OCI-LY1 (cell line): ENCODE results near the gene OTOR.

Experiments
- H2AFZ ChIP-seq: fragments of 200-600 bp; sonication (generic), shearing (Covaris generic); 2 replicates; pipeline ENCODE4 v1.6.0; 2014; ENCODE audit warnings: antibody characterized with exemption, mild to moderate bottlenecking, low read length
- H3F3A ChIP-seq: fragments of 200-600 bp; sonication (generic), shearing (Covaris generic); 2 replicates; pipeline ENCODE4 v1.6.0; 2014; ENCODE audit warnings: mild to moderate bottlenecking, antibody characterized with exemption, low read length, moderate library complexity; ENCODE audit not compliant: insufficient read depth
- H3K27ac ChIP-seq: fragments of 200-600 bp; sonication (generic); 2 replicates; pipeline ENCODE4 v1.5.1; 2014; ENCODE audit warnings: low read length, mixed run types, mild to moderate bottlenecking, low read depth; ENCODE audit not compliant: poor library complexity, severe bottlenecking
- H3K27me3 ChIP-seq: fragments of 200-600 bp; sonication (generic); 2 replicates; pipeline ENCODE4 v1.6.0; 2014; ENCODE audit warnings: antibody characterized with exemption, mild to moderate bottlenecking, low read length, moderate library complexity; ENCODE audit not compliant: insufficient read depth
- H3K36me3 ChIP-seq: fragments of 200-600 bp; sonication (generic); 2 replicates; pipeline ENCODE4 v1.6.1; 2014; ENCODE audit warnings: mild to moderate bottlenecking, antibody characterized with exemption, low read length, moderate library complexity, mixed read lengths; ENCODE audit not compliant: insufficient read depth
- H3K4me1 ChIP-seq: fragments of 200-600 bp; sonication (generic); 2 replicates; pipeline ENCODE4 v1.5.1; 2014; ENCODE audit warnings: mild to moderate bottlenecking, low read length, moderate library complexity; ENCODE audit not compliant: insufficient read depth, severe bottlenecking
- H3K4me2 ChIP-seq: fragments of 200-600 bp; sonication (generic), shearing (Covaris generic); 2 replicates; pipeline ENCODE4 v1.6.1; 2014; ENCODE audit warnings: low read length
- H3K4me3 ChIP-seq: fragments of 200-600 bp; sonication (generic); 2 replicates; pipeline ENCODE4 v1.5.1; 2014; ENCODE audit warnings: low read length, low read depth, mild to moderate bottlenecking, mixed read lengths; ENCODE audit not compliant: poor library complexity, severe bottlenecking
- H3K79me2 ChIP-seq: fragments of 200-600 bp; shearing (Covaris generic); 2 replicates; pipeline ENCODE4 v1.6.1; 2016; ENCODE audit warnings: mixed run types, low read length, mixed read lengths; ENCODE audit not compliant: insufficient read depth
- H3K9ac ChIP-seq: fragments of 200-600 bp; sonication (generic), shearing (Covaris generic); 2 replicates; pipeline ENCODE4 v1.6.1; 2014; ENCODE audit warnings: mild to moderate bottlenecking, low read length, mixed read lengths
- H3K9me2 ChIP-seq: fragments of 200-600 bp; sonication (generic), shearing (Covaris generic); 2 replicates; pipeline ENCODE4 v1.6.1; 2014; ENCODE audit warnings: low read depth, mild to moderate bottlenecking, low read length, mixed read lengths
- H3K9me3 ChIP-seq: fragments of 200-600 bp; shearing (Covaris generic); 2 replicates; pipeline ENCODE4 v1.6.1; 2014; ENCODE audit warnings: low read length, mixed read lengths
- H4K20me1 ChIP-seq: fragments of 200-600 bp; sonication (generic), shearing (Covaris generic); 2 replicates; pipeline ENCODE4 v1.6.0; 2016; ENCODE audit warnings: mild to moderate bottlenecking, low read length; ENCODE audit not compliant: insufficient read depth
- EZH2 ChIP-seq: fragments of 200-600 bp; sonication (generic), shearing (Covaris generic); IDR thresholded peaks from 2 replicates; pipeline ENCODE4 v1.8.0; 2017; ENCODE audit warnings: borderline replicate concordance, mixed run types, mild to moderate bottlenecking, antibody characterized with exemption, low read length, moderate library complexity, mixed read lengths
- TF ChIP-seq, protein P1 (sequence below): fragments of 200-600 bp; sonication (generic), shearing (Covaris generic); IDR thresholded peaks from 2 replicates; pipeline ENCODE4 v1.5.1; 2017; ENCODE audit warnings: mild to moderate bottlenecking, antibody characterized with exemption, low read length, moderate library complexity, mixed read lengths

The OTOR gene, protein sequence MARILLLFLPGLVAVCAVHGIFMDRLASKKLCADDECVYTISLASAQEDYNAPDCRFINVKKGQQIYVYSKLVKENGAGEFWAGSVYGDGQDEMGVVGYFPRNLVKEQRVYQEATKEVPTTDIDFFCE

DNA sequence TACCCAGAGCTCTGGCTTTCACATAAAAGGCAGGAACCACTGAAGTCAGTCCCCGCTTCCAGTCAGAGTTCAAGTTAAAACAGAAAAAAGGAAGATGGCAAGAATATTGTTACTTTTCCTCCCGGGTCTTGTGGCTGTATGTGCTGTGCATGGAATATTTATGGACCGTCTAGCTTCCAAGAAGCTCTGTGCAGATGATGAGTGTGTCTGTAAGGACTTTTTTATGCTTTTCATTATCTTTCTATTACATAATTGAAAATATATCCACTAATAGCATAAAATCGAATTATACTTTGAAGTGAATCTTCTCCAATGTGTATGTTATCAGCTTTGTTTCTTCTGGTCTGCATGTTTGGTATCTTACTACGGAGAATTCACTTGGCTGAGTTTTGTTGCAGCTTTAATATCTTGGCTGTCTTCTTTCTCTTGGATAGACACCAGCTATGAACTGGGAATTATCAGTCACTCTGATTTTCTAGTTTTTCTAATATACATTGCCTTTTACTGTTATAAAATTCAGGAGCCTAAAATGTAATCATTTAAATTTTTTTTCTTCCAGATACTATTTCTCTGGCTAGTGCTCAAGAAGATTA, at the start of gene OTOR:
Gene OTOR (plus strand): TSS at position 51 of the 593 bp plus-strand sequence. CDS start 44 bp downstream, at position 95.
- TF ChIP-seq, protein P1, sequence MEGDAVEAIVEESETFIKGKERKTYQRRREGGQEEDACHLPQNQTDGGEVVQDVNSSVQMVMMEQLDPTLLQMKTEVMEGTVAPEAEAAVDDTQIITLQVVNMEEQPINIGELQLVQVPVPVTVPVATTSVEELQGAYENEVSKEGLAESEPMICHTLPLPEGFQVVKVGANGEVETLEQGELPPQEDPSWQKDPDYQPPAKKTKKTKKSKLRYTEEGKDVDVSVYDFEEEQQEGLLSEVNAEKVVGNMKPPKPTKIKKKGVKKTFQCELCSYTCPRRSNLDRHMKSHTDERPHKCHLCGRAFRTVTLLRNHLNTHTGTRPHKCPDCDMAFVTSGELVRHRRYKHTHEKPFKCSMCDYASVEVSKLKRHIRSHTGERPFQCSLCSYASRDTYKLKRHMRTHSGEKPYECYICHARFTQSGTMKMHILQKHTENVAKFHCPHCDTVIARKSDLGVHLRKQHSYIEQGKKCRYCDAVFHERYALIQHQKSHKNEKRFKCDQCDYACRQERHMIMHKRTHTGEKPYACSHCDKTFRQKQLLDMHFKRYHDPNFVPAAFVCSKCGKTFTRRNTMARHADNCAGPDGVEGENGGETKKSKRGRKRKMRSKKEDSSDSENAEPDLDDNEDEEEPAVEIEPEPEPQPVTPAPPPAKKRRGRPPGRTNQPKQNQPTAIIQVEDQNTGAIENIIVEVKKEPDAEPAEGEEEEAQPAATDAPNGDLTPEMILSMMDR = no peak
- TF ChIP-seq EZH2 = no peak
- no peak within 1 kb of the TSS for H2AFZ ChIP-seq
- no peak within 1 kb of the TSS for H3K4me3 ChIP-seq

DNA sequence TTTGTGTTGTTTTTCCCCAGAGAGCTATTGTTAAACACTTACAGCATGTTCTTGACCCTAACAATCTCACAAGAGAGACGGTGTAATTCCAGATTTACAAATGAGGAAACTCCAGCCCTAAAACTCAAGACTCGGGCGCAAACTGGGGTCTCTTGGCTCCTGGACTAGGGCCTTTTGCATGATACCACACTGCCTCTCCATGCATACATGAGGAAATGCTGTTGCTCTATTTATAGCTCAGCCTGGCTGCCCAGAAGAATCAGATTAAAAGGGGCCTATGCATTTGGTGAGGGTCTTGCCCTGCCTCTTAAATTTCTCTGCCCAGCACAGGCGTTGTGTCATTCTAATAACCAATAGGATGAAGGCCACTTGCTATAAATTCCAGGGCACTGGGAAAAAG, 48.9 kb upstream of the OTOR start:
- H3K9me3 ChIP-seq = no peaks in the 10 kb centered on the region
- H3K9me2 ChIP-seq = no peaks in the 10 kb centered on the region
- H3K36me3 ChIP-seq = no peaks in the 10 kb centered on the region
- no peaks in the 10 kb centered on the region for H3F3A ChIP-seq
- no peak overlapping the region for H2AFZ ChIP-seq
- H3K4me1 ChIP-seq = no peaks in the 10 kb centered on the region
- no peaks in the 10 kb centered on the region for H4K20me1 ChIP-seq
- no peak overlapping the region for H3K27ac ChIP-seq
- H3K9ac ChIP-seq = no peak overlapping the region
- no peaks in the 10 kb centered on the region for H3K79me2 ChIP-seq
- no peak overlapping the region for H3K4me2 ChIP-seq
- no peak for TF ChIP-seq EZH2
- TF ChIP-seq, protein P1 = no peak
- H3K4me3 ChIP-seq = no peak overlapping the region
- no peaks in the 10 kb centered on the region for H3K27me3 ChIP-seq

More for the DNA sequence above, at the start of gene OTOR:
- Histone ChIP-seq H3K9ac (no peak within 1 kb of the TSS), H3K4me2 (no peak within 1 kb of the TSS), H4K20me1 (no peaks in the 10 kb centered on the region), H3K9me3 (no peaks in the 10 kb centered on the region), H3K27ac (no peak within 1 kb of the TSS), H3K4me1 (no peaks in the 10 kb centered on the region), H3K27me3 (no peaks in the 10 kb centered on the region), H3F3A (no peaks in the 10 kb centered on the region), H3K9me2 (no peaks in the 10 kb centered on the region), H3K79me2 (no peaks in the 10 kb centered on the region), H3K36me3 (no peaks in the 10 kb centered on the region)

DNA sequence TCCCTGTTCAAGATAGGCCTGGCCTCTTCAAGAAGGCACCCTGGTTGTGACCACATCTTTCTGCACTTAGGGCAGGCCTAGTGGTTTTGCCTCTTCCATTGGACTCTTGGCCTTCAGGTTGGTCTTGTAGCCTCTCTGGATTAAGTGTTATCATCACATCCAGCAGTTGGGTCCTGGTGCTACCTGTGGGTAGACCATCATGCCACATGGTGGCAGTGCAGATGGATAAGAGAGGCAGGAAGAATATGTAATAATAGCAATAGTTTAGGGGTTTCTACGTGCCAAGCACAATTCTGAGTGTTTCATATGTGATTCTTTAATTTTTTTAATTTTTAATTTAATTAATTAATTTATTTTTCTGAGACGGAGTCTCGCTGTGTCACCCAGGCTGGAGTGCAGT, 46.9 kb upstream of the OTOR start:
- no peaks in the 10 kb centered on the region for H4K20me1 ChIP-seq
- no peak overlapping the region for H3K27ac ChIP-seq
- H3K9me3 ChIP-seq = no peaks in the 10 kb centered on the region
- no peak for TF ChIP-seq EZH2
- TF ChIP-seq, protein P1 = peak; percentile 43; the same call in 1 of the 2 replicates
- no peaks in the 10 kb centered on the region; the same call in 1 of the 2 replicates for H3K36me3 ChIP-seq
- no peak overlapping the region for H3K4me3 ChIP-seq
- H3K4me2 ChIP-seq = no peak overlapping the region
- no peaks in the 10 kb centered on the region for H3K27me3 ChIP-seq
- no peak overlapping the region for H3K9ac ChIP-seq
- H3K4me1 ChIP-seq = no peaks in the 10 kb centered on the region
- no peak overlapping the region for H2AFZ ChIP-seq
- no peaks in the 10 kb centered on the region for H3K9me2 ChIP-seq
- H3F3A ChIP-seq = no peaks in the 10 kb centered on the region
- no peaks in the 10 kb centered on the region for H3K79me2 ChIP-seq
